PC-9 (cell line): Measurements from ENCODE around the gene KIF26B.

Experiments used
- CTCF ChIP-seq: fragments of 200-600 bp; sonication (generic); conservative IDR thresholded peaks from 2 replicates; pipeline ENCODE4 v1.6.1; 2017; ENCODE audit warnings: mixed run types, antibody characterized with exemption, mild to moderate bottlenecking, moderate library complexity
- EZH2 ChIP-seq: fragments of 200-600 bp; sonication (generic); IDR thresholded peaks from 2 replicates; pipeline ENCODE4 v1.8.0; 2017; ENCODE audit warnings: antibody characterized with exemption, low read depth

- TF ChIP-seq CTCF: no peak
- TF ChIP-seq EZH2: no peak
These were observed 530.5 kb downstream of the KIF26B start for GRCh38 chr1:245685111-245685810.
